Vagina (tissue), 2 donors: ENCODE measurements around the gene TEX51. TPM values are rescaled to one million over a fixed set of nuclear protein-coding genes. Genes with fewer than 3 reads are reported as not detected.

Source experiments
- DNase-seq, 2 donors: peaks; one replicate each; pipeline ENCODE4 v3.0.0-alpha.2; 2017; ENCODE audit errors: extremely low spot score in 2 of 2
- H3K27ac ChIP-seq: fragments of 200-600 bp; sonication (generic); one replicate; pipeline ENCODE4 v1.5.1; 2019
- H3K27me3 ChIP-seq: fragments of 200-600 bp; sonication (generic); one replicate; pipeline ENCODE4 v1.5.1; 2019
- H3K36me3 ChIP-seq, 2 donors: fragments of 200-600 bp; sonication (generic); one replicate each; pipeline ENCODE4 v1.5.1; 2017 to 2019
- H3K4me1 ChIP-seq: fragments of 200-600 bp; sonication (generic); one replicate; pipeline ENCODE4 v1.5.1; 2019
- H3K4me3 ChIP-seq, 2 donors: fragments of 200-600 bp; sonication (generic); 1 replicate in 1 of 2; 2 replicates in 1 of 2; pipeline ENCODE4 v1.5.1; 2016 to 2019
- H3K9me3 ChIP-seq: fragments of 200-600 bp; sonication (generic); one replicate; pipeline ENCODE4 v1.5.1; 2019
- POLR2A ChIP-seq, 2 donors: fragments of 450-650 bp; IDR thresholded peaks; one replicate each; pipeline ENCODE4 v1.6.1; 2017; ENCODE audit warnings: antibody characterized with exemption in 2 of 2, mild to moderate bottlenecking in 2 of 2, moderate library complexity in 2 of 2
- POLR2AphosphoS5 ChIP-seq, 2 donors: sonication (generic); formaldehyde crosslinking; IDR thresholded peaks; one replicate each; pipeline ENCODE4 v1.9.0; 2017; ENCODE audit warnings: antibody characterized with exemption in 2 of 2, mild to moderate bottlenecking in 2 of 2, low read depth in 1 of 2; ENCODE audit not compliant: insufficient read depth in 1 of 2
- intact Hi-C: fragments of 100-400 bp; cut with DNase I; formaldehyde crosslinking; loops from one replicate; pipeline ENCODE4 v1.15.1; 2023
- total RNA-seq: library from RNA; depleted of rRNA; stranded (reverse); fragments of >200 nt; gene quantifications from one replicate; pipeline ENCODE4 v1.2.3, GENCODE V29; 2016
- TF ChIP-seq, protein P1 (sequence below), 3 experiments: fragments of 450-650 bp in 2 of 3; fragments of 200-600 bp in 1 of 3; sonication (generic) in 1 of 3; IDR thresholded peaks; one replicate each; pipeline ENCODE4 v1.5.1; 2017 to 2019; ENCODE audit warnings: antibody characterized with exemption in 3 of 3, mild to moderate bottlenecking in 2 of 3, moderate library complexity in 2 of 3

Gene TEX51
- total RNA-seq, 1 donor from 2014 or later, result not detected

DNA sequence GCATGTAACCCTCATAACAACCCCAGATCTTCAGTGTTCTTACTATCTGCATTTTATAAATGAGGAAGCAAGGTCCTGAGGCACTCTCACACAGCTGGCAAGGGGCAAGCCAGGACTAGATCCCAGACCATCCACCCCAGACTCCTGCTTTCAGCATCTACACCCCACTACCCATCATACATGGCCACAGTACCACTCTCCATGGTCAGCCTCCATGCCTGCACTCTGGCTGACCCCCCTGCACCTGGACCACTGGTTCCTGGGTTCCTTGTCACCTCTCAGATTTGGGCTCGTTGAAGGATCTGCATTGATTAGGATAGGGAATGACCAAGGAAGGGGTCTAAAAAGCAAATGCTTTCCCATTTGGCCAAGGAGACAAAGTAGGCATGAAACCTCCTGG lies 36.0 kb upstream of the TEX51 start:
- Histone ChIP-seq H3K4me1 (no peaks in the 10 kb centered on the region), H3K27me3 (no peaks in the 10 kb centered on the region), H3K27ac (no peak overlapping the region), H3K4me3 (no peak overlapping the region), H3K9me3 (no peaks in the 10 kb centered on the region), H3K36me3 (no peaks in the 10 kb centered on the region)
- intact Hi-C loops, result no loop called here
- peak; percentile 16 to 58 for DNase-seq
- no peak for TF ChIP-seq POLR2AphosphoS5 (IDR thresholded peaks at IDR 0.05; ENCODE audit: insufficient read depth in 1 of 2, low read depth in 1 of 2)
- TF ChIP-seq POLR2A (IDR thresholded peaks at IDR 0.05), result no peak
- TF ChIP-seq, protein P1, sequence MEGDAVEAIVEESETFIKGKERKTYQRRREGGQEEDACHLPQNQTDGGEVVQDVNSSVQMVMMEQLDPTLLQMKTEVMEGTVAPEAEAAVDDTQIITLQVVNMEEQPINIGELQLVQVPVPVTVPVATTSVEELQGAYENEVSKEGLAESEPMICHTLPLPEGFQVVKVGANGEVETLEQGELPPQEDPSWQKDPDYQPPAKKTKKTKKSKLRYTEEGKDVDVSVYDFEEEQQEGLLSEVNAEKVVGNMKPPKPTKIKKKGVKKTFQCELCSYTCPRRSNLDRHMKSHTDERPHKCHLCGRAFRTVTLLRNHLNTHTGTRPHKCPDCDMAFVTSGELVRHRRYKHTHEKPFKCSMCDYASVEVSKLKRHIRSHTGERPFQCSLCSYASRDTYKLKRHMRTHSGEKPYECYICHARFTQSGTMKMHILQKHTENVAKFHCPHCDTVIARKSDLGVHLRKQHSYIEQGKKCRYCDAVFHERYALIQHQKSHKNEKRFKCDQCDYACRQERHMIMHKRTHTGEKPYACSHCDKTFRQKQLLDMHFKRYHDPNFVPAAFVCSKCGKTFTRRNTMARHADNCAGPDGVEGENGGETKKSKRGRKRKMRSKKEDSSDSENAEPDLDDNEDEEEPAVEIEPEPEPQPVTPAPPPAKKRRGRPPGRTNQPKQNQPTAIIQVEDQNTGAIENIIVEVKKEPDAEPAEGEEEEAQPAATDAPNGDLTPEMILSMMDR (IDR thresholded peaks at IDR 0.05), result no peak

- Histone ChIP-seq H3K9me3 (no peaks in the 10 kb centered on the region), H3K27ac (no peak overlapping the region), H3K4me3 (no peak overlapping the region), H3K27me3 (no peaks in the 10 kb centered on the region), H3K36me3 (no peaks in the 10 kb centered on the region), H3K4me1 (no peaks in the 10 kb centered on the region)
- intact Hi-C loops, result no loop called here
- TF ChIP-seq POLR2A (IDR thresholded peaks at IDR 0.05) (no peak), POLR2AphosphoS5 (IDR thresholded peaks at IDR 0.05; ENCODE audit: insufficient read depth in 1 of 2, low read depth in 1 of 2) (no peak)
- TF ChIP-seq, protein P1 (IDR thresholded peaks at IDR 0.05), result no peak
- peak in 1 of 2 donors; percentile 79 for DNase-seq
These were observed 35.2 kb upstream of the TEX51 start for GRCh38 chr2:126863336-126864015.

- H3K36me3 ChIP-seq, result no peaks in the 10 kb centered on the region
- intact Hi-C loops, result no loop called here
- H3K27me3 ChIP-seq, result no peaks in the 10 kb centered on the region
- DNase-seq, result peak in 1 of 2 donors; percentile 9
- no peaks in the 10 kb centered on the region for H3K4me1 ChIP-seq
- no peaks in the 10 kb centered on the region for H3K9me3 ChIP-seq
- H3K27ac ChIP-seq, result no peak overlapping the region
- TF ChIP-seq POLR2A (IDR thresholded peaks at IDR 0.05) (no peak), POLR2AphosphoS5 (IDR thresholded peaks at IDR 0.05; ENCODE audit: insufficient read depth in 1 of 2, low read depth in 1 of 2) (no peak)
- TF ChIP-seq, protein P1 (IDR thresholded peaks at IDR 0.05), result no peak
- H3K4me3 ChIP-seq, result no peak overlapping the region
These were observed 33.8 kb upstream of the TEX51 start for GRCh38 chr2:126864861-126865260.

- Histone ChIP-seq H3K27me3 (no peaks in the 10 kb centered on the region), H3K36me3 (no peaks in the 10 kb centered on the region), H3K4me3 (no peak overlapping the region), H3K9me3 (no peaks in the 10 kb centered on the region), H3K27ac (no peak overlapping the region), H3K4me1 (no peaks in the 10 kb centered on the region)
- intact Hi-C loops, result no loop called here
- peak in 1 of 2 donors; percentile 61 for DNase-seq
- no peak for TF ChIP-seq POLR2A (IDR thresholded peaks at IDR 0.05)
- TF ChIP-seq, protein P1 (IDR thresholded peaks at IDR 0.05), result no peak
- TF ChIP-seq POLR2AphosphoS5 (IDR thresholded peaks at IDR 0.05; ENCODE audit: insufficient read depth in 1 of 2, low read depth in 1 of 2), result no peak
These were observed 32.2 kb upstream of the TEX51 start for GRCh38 chr2:126866451-126866850.

GRCh38 chr2:126874961-126875360 lies 23.7 kb upstream of the TEX51 start:
- Histone ChIP-seq H3K36me3 (no peaks in the 10 kb centered on the region), H3K4me3 (no peak overlapping the region), H3K4me1 (no peaks in the 10 kb centered on the region), H3K27me3 (no peaks in the 10 kb centered on the region), H3K9me3 (no peaks in the 10 kb centered on the region), H3K27ac (no peak overlapping the region)
- DNase-seq, result peak in 1 of 2 donors; percentile 31
- TF ChIP-seq POLR2AphosphoS5 (IDR thresholded peaks at IDR 0.05; ENCODE audit: insufficient read depth in 1 of 2, low read depth in 1 of 2) (no peak), POLR2A (IDR thresholded peaks at IDR 0.05) (no peak)
- TF ChIP-seq, protein P1 (IDR thresholded peaks at IDR 0.05), result no peak
- intact Hi-C loops, result no loop called here
